Endothelial cell (in vitro differentiated cells): ENCODE measurements around the gene SLC35E4. TPM values are rescaled to one million over a fixed set of nuclear protein-coding genes. Genes with fewer than 3 reads are reported as not detected.
A peak's percentile ranks its signal among the peaks of the same experiment; 100 is the strongest.

Experiments
- DNase-seq: peaks from one replicate; pipeline ENCODE4 v3.0.0; 2021; ENCODE audit warnings: low spot score
- H3K27ac Mint-ChIP-seq: one replicate; pipeline ENCODE4 v1.8.0; 2021; ENCODE audit warnings: mixed read lengths, inconsistent platforms; ENCODE audit not compliant: unreplicated experiment
- H3K27me3 Mint-ChIP-seq: one replicate; pipeline ENCODE4 v1.8.0; 2021; ENCODE audit warnings: mild to moderate bottlenecking, moderate library complexity, mixed read lengths, inconsistent platforms; ENCODE audit not compliant: unreplicated experiment
- H3K36me3 Mint-ChIP-seq: one replicate; pipeline ENCODE4 v1.8.0; 2021; ENCODE audit warnings: mild to moderate bottlenecking, low read depth, mixed read lengths, inconsistent platforms; ENCODE audit not compliant: unreplicated experiment
- H3K4me1 Mint-ChIP-seq: one replicate; pipeline ENCODE4 v1.8.0; 2021; ENCODE audit warnings: mild to moderate bottlenecking, mixed read lengths, inconsistent platforms; ENCODE audit not compliant: unreplicated experiment
- H3K4me3 Mint-ChIP-seq: one replicate; pipeline ENCODE4 v1.8.0; 2021; ENCODE audit warnings: mild to moderate bottlenecking, mixed read lengths, inconsistent platforms; ENCODE audit not compliant: unreplicated experiment
- H3K9me3 Mint-ChIP-seq: one replicate; pipeline ENCODE4 v1.8.0; 2021; ENCODE audit warnings: mixed read lengths, inconsistent platforms; ENCODE audit not compliant: unreplicated experiment
- total RNA-seq: library from RNA; stranded (reverse); fragmentation: NEBNext Ultra II Directional; extraction: Animal tissue kit (Norgen Biotek cat#: 25700); gene quantifications from one replicate; pipeline ENCODE4 v1.2.1, GENCODE V29; 2021; ENCODE audit not compliant: unreplicated experiment
- TF ChIP-seq, protein P1 (sequence below): fragments of 200-600 bp; sonication (generic); IDR thresholded peaks from one replicate; pipeline ENCODE4 v1.5.0; 2021; ENCODE audit warnings: antibody characterized with exemption; ENCODE audit not compliant: unreplicated experiment

Gene SLC35E4
- total RNA-seq, 1 donor from 2014 or later, result 8.4 TPM

- TF ChIP-seq, protein P1, sequence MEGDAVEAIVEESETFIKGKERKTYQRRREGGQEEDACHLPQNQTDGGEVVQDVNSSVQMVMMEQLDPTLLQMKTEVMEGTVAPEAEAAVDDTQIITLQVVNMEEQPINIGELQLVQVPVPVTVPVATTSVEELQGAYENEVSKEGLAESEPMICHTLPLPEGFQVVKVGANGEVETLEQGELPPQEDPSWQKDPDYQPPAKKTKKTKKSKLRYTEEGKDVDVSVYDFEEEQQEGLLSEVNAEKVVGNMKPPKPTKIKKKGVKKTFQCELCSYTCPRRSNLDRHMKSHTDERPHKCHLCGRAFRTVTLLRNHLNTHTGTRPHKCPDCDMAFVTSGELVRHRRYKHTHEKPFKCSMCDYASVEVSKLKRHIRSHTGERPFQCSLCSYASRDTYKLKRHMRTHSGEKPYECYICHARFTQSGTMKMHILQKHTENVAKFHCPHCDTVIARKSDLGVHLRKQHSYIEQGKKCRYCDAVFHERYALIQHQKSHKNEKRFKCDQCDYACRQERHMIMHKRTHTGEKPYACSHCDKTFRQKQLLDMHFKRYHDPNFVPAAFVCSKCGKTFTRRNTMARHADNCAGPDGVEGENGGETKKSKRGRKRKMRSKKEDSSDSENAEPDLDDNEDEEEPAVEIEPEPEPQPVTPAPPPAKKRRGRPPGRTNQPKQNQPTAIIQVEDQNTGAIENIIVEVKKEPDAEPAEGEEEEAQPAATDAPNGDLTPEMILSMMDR, result no peak
- Mint-ChIP-seq H3K9me3 (no peaks in the 10 kb centered on the region), H3K4me3 (peak overlapping the region; percentile 87), H3K36me3 (no peaks in the 10 kb centered on the region), H3K4me1 (peaks cover 7% of the 10 kb centered on the region), H3K27me3 (peaks cover 9% of the 10 kb centered on the region), H3K27ac (no peak overlapping the region)
- DNase-seq, result no peak
Measured at GRCh38 chr22:30695871-30696655, 60.5 kb downstream of the SLC35E4 start.

Other genes starting within 250 kb of the SLC35E4 start
- gene RNF215, start 248.4 kb upstream of the SLC35E4 start, total RNA-seq, result 39.1 TPM
- gene SEC14L2, start 238.8 kb upstream of the SLC35E4 start, total RNA-seq, result 3.9 TPM
- 30.2 TPM for gene MTFP1, start 210.0 kb upstream of the SLC35E4 start, total RNA-seq
- gene SEC14L3, start 163.8 kb upstream of the SLC35E4 start, total RNA-seq, result not detected
- 1.0 TPM for gene SEC14L4, start 130.1 kb upstream of the SLC35E4 start, total RNA-seq
- 1.4 TPM for gene SEC14L6, start 89.0 kb upstream of the SLC35E4 start, total RNA-seq
- 3.0 TPM for gene GAL3ST1, start 61.1 kb upstream of the SLC35E4 start, total RNA-seq
- gene PES1, start 43.9 kb upstream of the SLC35E4 start, total RNA-seq, result 84.0 TPM
- gene TCN2, start 28.6 kb upstream of the SLC35E4 start, total RNA-seq, result 59.5 TPM
- 21.4 TPM for gene DUSP18, start 32.1 kb downstream of the SLC35E4 start, total RNA-seq
- gene OSBP2, start 59.1 kb downstream of the SLC35E4 start, total RNA-seq, result 3.0 TPM